Left lung (tissue), 10 donors: ENCODE results near the gene CDH8. TPM values are rescaled to one million over a fixed set of nuclear protein-coding genes. Genes with fewer than 3 reads are reported as not detected.

Experiments
- ATAC-seq: fragments of 200-7000 bp; cut with Tn5 transposase; one replicate; pipeline ENCODE4 v1.9.1; 2020; ENCODE audit warnings: moderate library complexity
- DNase-seq, 4 donors: peaks; one replicate each; pipeline ENCODE4 v3.0.0-alpha.2; 2013 to 2020
- H3K27ac ChIP-seq, 2 donors: fragments of 200-600 bp; sonication (generic) in 1 of 2; one replicate each; pipeline versions ENCODE4 v1.5.0 to v1.8.0; 2020 to 2021
- H3K27me3 ChIP-seq, 2 donors: fragments of 200-600 bp; sonication (generic) in 1 of 2; one replicate each; pipeline versions ENCODE4 v1.5.0 to v1.8.0; 2020 to 2021
- H3K36me3 ChIP-seq, 2 donors: fragments of 200-600 bp; sonication (generic) in 1 of 2; one replicate each; pipeline versions ENCODE4 v1.5.0 to v1.8.0; 2020 to 2021
- H3K4me1 ChIP-seq, 2 donors: fragments of 200-600 bp; one replicate each; pipeline ENCODE4 v1.8.0; 2021
- H3K4me3 ChIP-seq, 2 donors: fragments of 200-600 bp; sonication (generic) in 1 of 2; one replicate each; pipeline versions ENCODE4 v1.5.0 to v1.8.0; 2020 to 2021; ENCODE audit warnings: mild to moderate bottlenecking in 1 of 2
- H3K9me3 ChIP-seq, 2 donors: fragments of 200-600 bp; sonication (generic) in 1 of 2; one replicate each; pipeline versions ENCODE4 v1.5.0 to v1.8.0; 2020 to 2021
- intact Hi-C, 2 donors: fragments of 100-400 bp; cut with DNase I; formaldehyde crosslinking; loops; one replicate each; pipeline versions ENCODE4 v1.11.2 to v1.14.2; 2022
- polyA plus RNA-seq, 6 donors: library from polyadenylated mRNA; unstranded; fragments of 120-200 nt; gene quantifications; one replicate each; pipeline ENCODE4 v1.2.1, GENCODE V29; 2013; ENCODE audit not compliant: insufficient read length in 6 of 6
- total RNA-seq, 2 donors: library from RNA; stranded (reverse); fragmentation: NEBNext Ultra II Directional; extraction: Animal tissue kit (Norgen Biotek cat#: 25700); gene quantifications; one replicate each; pipeline ENCODE4 v1.2.1, GENCODE V29; 2021
- TF ChIP-seq, protein P1 (sequence below), 2 donors: fragments of 200-600 bp; sonication (generic) in 1 of 2; IDR thresholded peaks; one replicate each; pipeline versions ENCODE4 v1.5.0 to v1.8.0; 2021; ENCODE audit warnings: antibody characterized with exemption in 2 of 2
- donor health status: DM: no; HTN: yes; CAD: no.
- donor health status: DM: no; HTN: no; CAD: no.

Gene CDH8
- total and polyA plus RNA-seq, 8 donors = 0.17 to 2.5 (median 1.2) TPM

DNA sequence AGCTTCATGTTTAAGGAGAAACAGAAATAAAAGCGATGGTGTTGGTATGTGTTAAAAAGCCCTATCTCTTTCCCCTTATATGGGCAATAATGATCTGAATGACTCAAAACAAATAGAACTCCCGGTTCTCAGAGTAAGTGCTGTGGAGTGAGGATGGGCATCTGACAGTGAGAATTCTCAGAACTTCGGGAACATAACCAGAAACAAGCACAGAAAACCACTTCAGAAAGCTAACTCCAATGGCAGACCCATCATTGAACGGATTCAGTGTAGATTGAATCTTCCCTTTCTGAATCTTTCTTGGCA is 67.2 kb downstream of the CDH8 start:
- TF ChIP-seq, protein P1, sequence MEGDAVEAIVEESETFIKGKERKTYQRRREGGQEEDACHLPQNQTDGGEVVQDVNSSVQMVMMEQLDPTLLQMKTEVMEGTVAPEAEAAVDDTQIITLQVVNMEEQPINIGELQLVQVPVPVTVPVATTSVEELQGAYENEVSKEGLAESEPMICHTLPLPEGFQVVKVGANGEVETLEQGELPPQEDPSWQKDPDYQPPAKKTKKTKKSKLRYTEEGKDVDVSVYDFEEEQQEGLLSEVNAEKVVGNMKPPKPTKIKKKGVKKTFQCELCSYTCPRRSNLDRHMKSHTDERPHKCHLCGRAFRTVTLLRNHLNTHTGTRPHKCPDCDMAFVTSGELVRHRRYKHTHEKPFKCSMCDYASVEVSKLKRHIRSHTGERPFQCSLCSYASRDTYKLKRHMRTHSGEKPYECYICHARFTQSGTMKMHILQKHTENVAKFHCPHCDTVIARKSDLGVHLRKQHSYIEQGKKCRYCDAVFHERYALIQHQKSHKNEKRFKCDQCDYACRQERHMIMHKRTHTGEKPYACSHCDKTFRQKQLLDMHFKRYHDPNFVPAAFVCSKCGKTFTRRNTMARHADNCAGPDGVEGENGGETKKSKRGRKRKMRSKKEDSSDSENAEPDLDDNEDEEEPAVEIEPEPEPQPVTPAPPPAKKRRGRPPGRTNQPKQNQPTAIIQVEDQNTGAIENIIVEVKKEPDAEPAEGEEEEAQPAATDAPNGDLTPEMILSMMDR (IDR thresholded peaks at IDR 0.05) = no peak
- H3K4me3 ChIP-seq = no peak overlapping the region
- intact Hi-C loops = no loop called here
- H3K36me3 ChIP-seq = no peaks in the 10 kb centered on the region
- H3K9me3 ChIP-seq = peaks cover 0 to 4% of the 10 kb centered on the region in 2 donors
- no peaks in the 10 kb centered on the region for H3K4me1 ChIP-seq
- ATAC-seq (no peak), DNase-seq (no peak)
- H3K27ac ChIP-seq = no peak overlapping the region
- no peaks in the 10 kb centered on the region for H3K27me3 ChIP-seq

DNA sequence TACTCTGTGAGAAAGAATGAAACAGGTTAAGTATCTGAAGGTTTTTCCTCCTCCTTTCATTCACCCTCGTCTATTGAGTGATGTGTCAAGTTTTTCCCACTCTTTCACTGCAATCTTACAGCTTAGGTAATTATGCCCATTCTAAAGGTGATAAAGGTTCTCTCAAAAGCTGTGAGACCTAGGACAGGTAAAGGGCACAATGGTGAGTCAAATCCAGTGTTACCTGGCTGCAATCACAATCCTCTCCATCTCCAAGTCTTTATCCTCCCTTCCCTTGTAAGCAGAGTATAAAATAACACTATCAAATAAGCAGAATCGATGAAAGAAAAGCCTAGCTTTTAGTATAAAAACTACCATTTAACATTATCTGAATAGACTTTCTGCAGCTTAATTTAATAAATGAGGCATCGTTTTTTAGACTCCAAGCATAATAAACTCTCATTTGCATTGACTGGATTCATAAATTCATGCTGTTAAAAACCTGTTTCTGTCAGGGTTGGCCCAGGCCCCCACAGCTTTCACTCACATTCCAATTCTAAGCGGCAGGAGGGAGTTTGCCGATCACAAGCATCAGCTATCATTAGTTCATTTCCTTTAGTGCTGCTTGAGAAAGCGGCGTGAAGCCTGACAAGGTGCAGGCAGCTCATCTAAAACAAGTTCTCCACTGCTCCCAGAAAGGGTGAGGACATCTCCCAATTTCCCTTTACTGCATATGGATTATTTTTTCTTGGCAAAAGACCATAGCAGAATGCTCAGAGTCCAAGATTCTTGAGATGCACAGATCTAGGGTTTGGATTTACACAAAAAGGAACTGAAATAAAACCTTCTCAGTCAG is 67.8 kb downstream of the CDH8 start:
- H3K36me3 ChIP-seq = no peaks in the 10 kb centered on the region
- no peak overlapping the region for H3K27ac ChIP-seq
- no peaks in the 10 kb centered on the region for H3K27me3 ChIP-seq
- TF ChIP-seq, protein P1 (IDR thresholded peaks at IDR 0.05) = no peak
- ATAC-seq (no peak), DNase-seq (no peak)
- no peak overlapping the region for H3K4me3 ChIP-seq
- no peaks in the 10 kb centered on the region for H3K4me1 ChIP-seq
- intact Hi-C loops = no loop called here
- H3K9me3 ChIP-seq = peaks cover 0 to 4% of the 10 kb centered on the region in 2 donors

DNA sequence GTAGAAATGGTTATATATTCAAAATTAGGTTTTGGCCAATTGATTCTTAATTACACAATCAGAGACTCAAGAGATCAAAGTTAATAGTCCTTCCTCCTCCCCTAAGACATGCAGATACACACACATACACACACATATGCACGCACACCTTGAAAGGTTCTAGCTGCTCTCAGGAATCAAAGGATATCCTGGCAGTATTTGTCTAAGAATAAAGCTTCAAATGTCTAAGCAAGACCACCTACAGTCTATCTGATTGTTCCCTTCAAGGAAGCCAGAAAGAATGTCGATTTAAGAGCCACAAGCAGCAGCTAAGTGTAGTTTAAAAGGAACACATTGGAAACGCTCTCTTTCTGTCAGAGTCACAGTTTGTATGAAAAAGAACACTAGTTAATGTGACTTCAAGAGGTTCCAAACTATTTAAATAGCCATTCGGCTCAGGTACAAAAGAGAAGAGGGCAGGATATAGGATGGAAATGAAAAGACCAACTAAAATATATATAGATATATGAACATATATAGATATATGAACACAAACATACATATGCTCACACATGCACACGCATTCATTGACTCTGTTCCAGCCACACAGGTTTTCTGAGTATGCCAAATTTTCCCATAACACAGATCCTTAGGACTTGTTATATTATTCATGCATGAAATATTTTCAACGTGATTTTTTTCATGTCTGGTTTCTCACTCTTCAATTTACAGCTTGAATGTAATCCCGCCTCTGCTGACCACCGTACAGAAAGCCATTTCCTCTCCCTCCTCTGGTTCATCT is 79.0 kb downstream of the CDH8 start:
- intact Hi-C loops = no loop called here
- Histone ChIP-seq H3K4me1 (no peaks in the 10 kb centered on the region), H3K36me3 (no peaks in the 10 kb centered on the region), H3K27ac (no peak overlapping the region), H3K4me3 (no peak overlapping the region), H3K9me3 (no peaks in the 10 kb centered on the region), H3K27me3 (no peaks in the 10 kb centered on the region)
- no peak for DNase-seq
- TF ChIP-seq, protein P1 (IDR thresholded peaks at IDR 0.05) = no peak
- no peak for ATAC-seq

DNA sequence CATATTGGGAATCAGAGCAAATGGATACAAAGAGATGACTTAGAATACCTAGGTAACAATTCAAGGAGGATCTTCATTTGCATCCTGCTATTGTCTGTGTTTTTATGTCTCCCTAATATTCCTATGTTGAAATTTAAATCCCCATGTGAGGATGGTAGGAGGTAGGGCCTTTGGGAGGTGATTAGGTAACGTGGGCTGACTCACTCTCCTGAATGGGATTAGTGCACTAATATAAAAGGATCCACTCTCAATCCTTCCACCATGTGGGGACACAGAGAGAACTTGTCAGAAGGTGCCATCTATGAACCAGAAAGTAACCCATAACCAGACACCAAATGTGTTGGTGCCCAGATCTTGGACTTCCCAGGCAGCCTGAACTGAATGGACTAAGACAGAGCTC is 83.4 kb downstream of the CDH8 start:
- ATAC-seq (no peak), DNase-seq (no peak)
- TF ChIP-seq, protein P1 (IDR thresholded peaks at IDR 0.05) = no peak
- H3K36me3 ChIP-seq = no peaks in the 10 kb centered on the region
- peaks cover 0 to 4% of the 10 kb centered on the region in 2 donors for H3K9me3 ChIP-seq
- H3K4me1 ChIP-seq = no peaks in the 10 kb centered on the region
- H3K27me3 ChIP-seq = no peaks in the 10 kb centered on the region
- H3K27ac ChIP-seq = no peak overlapping the region
- no peak overlapping the region for H3K4me3 ChIP-seq
- intact Hi-C loops = no loop called here

DNA sequence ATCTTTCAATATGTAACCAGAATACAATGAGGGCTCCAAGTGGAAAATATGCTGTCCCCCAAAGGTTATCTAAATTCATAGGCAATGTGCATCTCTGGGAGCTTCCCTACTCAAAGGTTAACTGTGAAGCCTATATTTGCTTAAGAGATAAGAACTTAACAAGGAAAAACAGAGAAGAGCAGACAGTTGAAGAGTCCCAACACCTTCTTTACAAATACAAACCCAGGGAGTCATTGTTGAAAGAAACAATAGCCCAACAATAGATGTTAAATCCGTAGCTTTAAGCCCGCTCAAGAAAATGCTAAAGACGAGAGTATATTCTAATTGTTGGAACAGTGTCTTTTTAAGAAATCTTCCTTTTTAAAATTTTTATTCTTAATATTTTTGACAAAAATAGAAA is 87.8 kb downstream of the CDH8 start:
- intact Hi-C loops = no loop called here
- TF ChIP-seq, protein P1 (IDR thresholded peaks at IDR 0.05) = no peak
- H3K36me3 ChIP-seq = no peaks in the 10 kb centered on the region
- no peak overlapping the region for H3K27ac ChIP-seq
- H3K27me3 ChIP-seq = no peaks in the 10 kb centered on the region
- no peaks in the 10 kb centered on the region for H3K4me1 ChIP-seq
- DNase-seq = no peak
- H3K9me3 ChIP-seq = peaks cover 0 to 4% of the 10 kb centered on the region in 2 donors
- no peak overlapping the region for H3K4me3 ChIP-seq
- ATAC-seq = no peak
